CD4-positive, alpha-beta T cell (primary cell): Measurements from ENCODE around the gene CCL19. TPM values are rescaled to one million over a fixed set of nuclear protein-coding genes. Genes with fewer than 3 reads are reported as not detected.

Experiments used
- ATAC-seq: fragments of 200-7000 bp; cut with Tn5 transposase; one replicate; pipeline ENCODE4 v1.10.0; 2022; ENCODE audit warnings: mild to moderate bottlenecking; ENCODE audit not compliant: poor library complexity
- CTCF ChIA-PET: fragments of 350-600 bp; sonication (Branson Sonifier 250); formaldehyde crosslinking; loops from one replicate; lab custom pipeline; 2021; ENCODE audit warnings: antibody characterized with exemption, inconsistent platforms; lab: Charles Lee
- POLR2A ChIA-PET: fragments of 350-600 bp; sonication (Branson Sonifier 250); formaldehyde crosslinking; loops from one replicate; lab custom pipeline; 2021; ENCODE audit warnings: antibody characterized with exemption, inconsistent platforms; lab: Charles Lee
- DNase-seq, 14 experiments: peaks; one replicate each; pipeline ENCODE4 v3.0.0-alpha.2; 2013 to 2020; ENCODE audit warnings: mixed read lengths in 2 of 14
- H3K27ac ChIP-seq, 2 donors: one replicate each; pipeline versions ENCODE4 v1.5.1 to v1.7.0; 2013; ENCODE audit warnings: low read length in 2 of 2, low read depth in 1 of 2, mild to moderate bottlenecking in 1 of 2
- H3K27me3 ChIP-seq, 2 experiments: 1 replicate in 1 of 2; 2 replicates in 1 of 2; pipeline versions ENCODE4 v1.6.1 to v1.7.0; 2013; ENCODE audit warnings: low read length in 2 of 2, control low read depth in 1 of 2, mild to moderate bottlenecking in 1 of 2, moderate library complexity in 1 of 2; ENCODE audit not compliant: insufficient read depth in 2 of 2, control insufficient read depth in 1 of 2
- H3K36me3 ChIP-seq: one replicate; pipeline ENCODE4 v1.6.1; 2013; ENCODE audit warnings: low read length, control low read depth; ENCODE audit not compliant: insufficient read depth
- H3K4me1 ChIP-seq: one replicate; pipeline ENCODE4 v1.6.1; 2013; ENCODE audit warnings: low read length, control low read depth; ENCODE audit not compliant: insufficient read depth
- H3K4me3 ChIP-seq: one replicate; pipeline ENCODE4 v1.5.1; 2013; ENCODE audit warnings: mild to moderate bottlenecking, low read length, moderate library complexity
- H3K9me3 ChIP-seq, 2 experiments: 1 replicate in 1 of 2; 2 replicates in 1 of 2; pipeline versions ENCODE4 v1.6.1 to v1.7.0; 2013; ENCODE audit warnings: low read length in 2 of 2, mild to moderate bottlenecking in 2 of 2, control low read depth in 1 of 2, moderate library complexity in 1 of 2; ENCODE audit not compliant: control insufficient read depth in 1 of 2, insufficient read depth in 1 of 2
- H3K27ac Mint-ChIP-seq: one replicate; pipeline ENCODE4 v1.8.0; 2020; ENCODE audit warnings: mixed read lengths
- H3K27me3 Mint-ChIP-seq: one replicate; pipeline ENCODE4 v1.8.0; 2021; ENCODE audit warnings: mixed read lengths
- H3K36me3 Mint-ChIP-seq: one replicate; pipeline ENCODE4 v1.8.0; 2021; ENCODE audit warnings: low read depth, mixed read lengths
- H3K4me1 Mint-ChIP-seq: one replicate; pipeline ENCODE4 v1.8.0; 2021; ENCODE audit warnings: low read depth, mixed read lengths
- H3K4me3 Mint-ChIP-seq: one replicate; pipeline ENCODE4 v1.8.0; 2020; ENCODE audit warnings: mild to moderate bottlenecking, mixed read lengths
- H3K9me3 Mint-ChIP-seq: one replicate; pipeline ENCODE4 v1.8.0; 2020; ENCODE audit warnings: mixed read lengths
- intact Hi-C, 2 experiments: fragments of 100-400 bp; cut with DNase I in 1 of 2; cut with micrococcal nuclease in 1 of 2; formaldehyde crosslinking; loops; one replicate each; pipeline versions ENCODE4 v1.15.1 to v1.9.0; 2023 to 2025; cut with DNase I, micrococcal nuclease
- total RNA-seq, 174 experiments: library from RNA in 2 of 174; stranded (reverse) in 2 of 174; gene quantifications; one replicate each; pipeline ENCODE4 v1.2.3 and lab custom pipeline; 2021 to 2026
- TF ChIP-seq, protein P1 (sequence below): fragments of 200-600 bp; IDR thresholded peaks from one replicate; pipeline ENCODE4 v1.8.0; 2022; ENCODE audit warnings: antibody characterized with exemption, mild to moderate bottlenecking

CCL19 gene
- total RNA-seq, 2 experiments from 2014 or later: not detected

DNA sequence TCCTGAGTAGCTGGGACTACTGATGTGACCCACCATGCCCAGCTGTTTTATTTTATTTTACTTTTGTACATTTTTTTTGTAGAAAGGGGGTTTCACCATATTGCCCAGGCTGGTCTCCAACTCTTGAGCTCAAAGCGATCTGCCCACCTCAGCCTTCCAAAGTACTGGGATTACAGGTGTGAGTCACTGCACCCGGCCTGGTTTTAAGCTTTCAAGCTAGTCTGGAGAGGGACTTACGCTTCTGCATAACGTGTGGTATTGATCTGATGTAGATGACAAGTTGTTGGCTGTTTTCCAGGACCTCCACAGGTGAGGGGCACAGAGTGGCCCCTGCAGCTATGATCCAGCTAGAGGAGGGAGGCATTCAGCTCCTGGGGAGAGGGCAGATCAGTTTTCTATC lies 25.6 kb upstream of the CCL19 start:
- no peak overlapping the region for H3K4me3 ChIP-seq
- no peaks in the 10 kb centered on the region for H3K36me3 Mint-ChIP-seq
- TF ChIP-seq, protein P1, sequence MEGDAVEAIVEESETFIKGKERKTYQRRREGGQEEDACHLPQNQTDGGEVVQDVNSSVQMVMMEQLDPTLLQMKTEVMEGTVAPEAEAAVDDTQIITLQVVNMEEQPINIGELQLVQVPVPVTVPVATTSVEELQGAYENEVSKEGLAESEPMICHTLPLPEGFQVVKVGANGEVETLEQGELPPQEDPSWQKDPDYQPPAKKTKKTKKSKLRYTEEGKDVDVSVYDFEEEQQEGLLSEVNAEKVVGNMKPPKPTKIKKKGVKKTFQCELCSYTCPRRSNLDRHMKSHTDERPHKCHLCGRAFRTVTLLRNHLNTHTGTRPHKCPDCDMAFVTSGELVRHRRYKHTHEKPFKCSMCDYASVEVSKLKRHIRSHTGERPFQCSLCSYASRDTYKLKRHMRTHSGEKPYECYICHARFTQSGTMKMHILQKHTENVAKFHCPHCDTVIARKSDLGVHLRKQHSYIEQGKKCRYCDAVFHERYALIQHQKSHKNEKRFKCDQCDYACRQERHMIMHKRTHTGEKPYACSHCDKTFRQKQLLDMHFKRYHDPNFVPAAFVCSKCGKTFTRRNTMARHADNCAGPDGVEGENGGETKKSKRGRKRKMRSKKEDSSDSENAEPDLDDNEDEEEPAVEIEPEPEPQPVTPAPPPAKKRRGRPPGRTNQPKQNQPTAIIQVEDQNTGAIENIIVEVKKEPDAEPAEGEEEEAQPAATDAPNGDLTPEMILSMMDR: no peak
- POLR2A ChIA-PET: no interaction called here
- H3K27me3 ChIP-seq: peaks cover 0 to 7% of the 10 kb centered on the region in 2 experiments
- no peak overlapping the region for H3K27ac ChIP-seq
- no peaks in the 10 kb centered on the region for H3K9me3 ChIP-seq
- H3K9me3 Mint-ChIP-seq: no peaks in the 10 kb centered on the region
- CTCF ChIA-PET: no interaction called here
- no peaks in the 10 kb centered on the region for H3K36me3 ChIP-seq
- no peaks in the 10 kb centered on the region for H3K4me1 ChIP-seq
- H3K27me3 Mint-ChIP-seq: peaks cover 27% of the 10 kb centered on the region
- no peak overlapping the region for H3K27ac Mint-ChIP-seq
- H3K4me1 Mint-ChIP-seq: no peaks in the 10 kb centered on the region
- no peak for DNase-seq
- no peak overlapping the region for H3K4me3 Mint-ChIP-seq
- intact Hi-C loops: no loop called here
- no peak for ATAC-seq

DNA sequence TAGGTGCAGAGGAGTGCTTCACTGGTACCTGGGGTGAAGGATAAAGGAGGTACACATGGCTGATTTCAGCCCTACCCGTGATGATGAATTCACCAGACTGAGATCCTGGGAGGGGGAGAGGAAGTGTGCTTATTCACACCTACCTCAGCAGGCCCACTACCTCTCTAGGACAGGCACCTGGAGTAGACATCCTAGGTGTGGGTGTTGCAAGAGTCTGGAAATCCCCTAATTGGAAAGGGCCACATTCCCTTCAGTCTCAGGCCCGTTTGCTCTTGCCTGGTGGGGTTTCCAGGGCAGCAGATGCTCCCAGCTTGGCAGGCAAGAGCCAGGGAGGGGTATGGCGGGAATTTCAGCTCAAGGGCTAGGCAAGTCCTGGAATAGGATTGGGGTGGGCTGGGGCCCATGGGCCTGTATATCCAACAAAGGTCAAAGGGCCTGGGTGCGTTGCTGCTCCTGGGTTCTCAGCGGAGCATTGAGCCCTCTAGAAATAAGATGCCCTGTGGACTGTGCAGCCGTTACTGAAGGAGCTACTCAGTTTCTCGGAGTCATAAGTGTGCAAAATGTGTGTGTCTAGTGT lies 24.7 kb upstream of the CCL19 start:
- no peak for ATAC-seq
- no peak for DNase-seq
- Histone ChIP-seq H3K27me3 (peaks cover 0 to 7% of the 10 kb centered on the region in 2 experiments), H3K36me3 (no peaks in the 10 kb centered on the region), H3K4me1 (no peaks in the 10 kb centered on the region), H3K4me3 (no peak overlapping the region), H3K9me3 (no peaks in the 10 kb centered on the region), H3K27ac (no peak overlapping the region)
- Mint-ChIP-seq H3K36me3 (no peaks in the 10 kb centered on the region), H3K9me3 (no peaks in the 10 kb centered on the region), H3K27ac (no peak overlapping the region), H3K4me3 (no peak overlapping the region), H3K27me3 (peaks cover 23% of the 10 kb centered on the region), H3K4me1 (no peaks in the 10 kb centered on the region)
- TF ChIP-seq, protein P1: no peak
- intact Hi-C loops: no loop called here
- ChIA-PET CTCF (no interaction called here), POLR2A (no interaction called here)

DNA sequence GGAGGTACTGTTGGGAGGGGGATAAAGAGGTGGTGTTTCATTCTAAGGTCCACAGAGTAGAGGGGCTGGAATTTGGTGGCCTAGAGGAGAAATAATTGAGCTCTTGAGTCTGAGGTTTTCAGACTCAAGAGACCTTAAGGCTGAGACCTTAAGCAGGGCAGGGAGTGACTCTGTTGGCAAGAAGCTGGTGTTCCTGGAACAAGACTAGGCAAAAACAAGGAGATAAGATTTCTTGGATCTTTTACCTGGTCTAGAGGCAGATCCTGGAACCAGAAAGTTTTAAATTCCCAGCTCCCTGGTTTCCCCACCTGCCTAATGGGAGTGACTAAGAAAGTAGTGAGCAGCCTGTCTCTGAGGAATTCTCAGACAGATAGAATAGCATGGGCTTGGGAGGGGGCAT lies 22.9 kb upstream of the CCL19 start:
- ATAC-seq: no peak
- Histone ChIP-seq H3K27me3 (peaks cover 0 to 7% of the 10 kb centered on the region in 2 experiments), H3K9me3 (no peaks in the 10 kb centered on the region), H3K4me1 (no peaks in the 10 kb centered on the region), H3K36me3 (no peaks in the 10 kb centered on the region), H3K4me3 (no peak overlapping the region), H3K27ac (no peak overlapping the region)
- Mint-ChIP-seq H3K27me3 (peaks cover 19% of the 10 kb centered on the region), H3K36me3 (no peaks in the 10 kb centered on the region), H3K4me3 (no peak overlapping the region), H3K4me1 (no peaks in the 10 kb centered on the region), H3K9me3 (no peaks in the 10 kb centered on the region), H3K27ac (no peak overlapping the region)
- intact Hi-C loops: no loop called here
- POLR2A ChIA-PET: no interaction called here
- TF ChIP-seq, protein P1: no peak
- CTCF ChIA-PET: no interaction called here
- DNase-seq: no peak
